ENCODE data around the gene UBXN4.
"Not testable (repeated sequence)": the region's sequence is repeated elsewhere in the genome, so short reads cannot be mapped to it uniquely, and the experiment has no call there.

Gene UBXN4

GRCh38 chr2:135803278-135803677 lies 61.6 kb downstream of the UBXN4 start:
- DNase-seq (ENCODE audit: low spot score), result no peak

DNA sequence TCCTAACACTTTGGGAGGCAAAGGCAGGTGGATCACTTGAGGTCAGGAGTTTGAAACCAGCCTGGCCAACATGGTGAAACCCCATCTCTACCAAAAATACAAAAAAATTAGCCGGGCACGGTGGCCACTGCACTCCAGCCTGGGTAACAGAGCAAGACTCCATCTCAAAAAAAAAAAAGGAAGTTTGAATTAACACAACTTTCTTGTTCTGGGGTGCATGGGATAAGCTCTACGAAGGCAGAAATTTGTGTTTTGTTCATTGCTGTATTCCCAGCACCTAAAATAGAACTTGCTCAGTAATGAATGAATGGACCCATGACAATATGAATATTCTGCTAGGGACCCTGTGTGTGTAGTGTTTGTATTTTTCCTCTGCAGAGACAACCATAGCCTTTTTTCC lies 66.2 kb downstream of the UBXN4 start:
- DNase-seq (ENCODE audit: low spot score), result not testable (repeated sequence)

GRCh38 chr2:135812907-135813511 lies 71.4 kb downstream of the UBXN4 start:
- DNase-seq (ENCODE audit: low spot score), result no peak

DNA sequence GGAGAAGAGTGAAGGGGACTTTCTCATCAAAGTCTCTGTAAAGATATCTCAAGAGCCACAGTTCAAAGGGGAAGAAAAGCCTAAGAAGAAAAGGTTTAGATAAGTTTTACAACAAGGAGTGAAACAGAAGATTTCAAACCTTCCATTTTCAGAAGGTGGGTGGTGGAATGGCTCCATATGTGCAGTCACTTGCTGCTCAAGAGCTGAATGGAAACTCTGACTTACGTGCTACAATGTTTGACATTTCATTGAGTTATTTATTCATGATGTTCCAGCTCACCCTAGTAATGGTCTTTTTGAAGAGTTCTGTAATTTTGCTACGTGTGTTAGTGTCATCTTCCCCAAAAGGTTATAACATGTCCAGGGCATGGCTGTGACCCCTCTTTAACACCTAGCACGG lies 73.6 kb downstream of the UBXN4 start:
- no peak for DNase-seq (ENCODE audit: low spot score)

DNA sequence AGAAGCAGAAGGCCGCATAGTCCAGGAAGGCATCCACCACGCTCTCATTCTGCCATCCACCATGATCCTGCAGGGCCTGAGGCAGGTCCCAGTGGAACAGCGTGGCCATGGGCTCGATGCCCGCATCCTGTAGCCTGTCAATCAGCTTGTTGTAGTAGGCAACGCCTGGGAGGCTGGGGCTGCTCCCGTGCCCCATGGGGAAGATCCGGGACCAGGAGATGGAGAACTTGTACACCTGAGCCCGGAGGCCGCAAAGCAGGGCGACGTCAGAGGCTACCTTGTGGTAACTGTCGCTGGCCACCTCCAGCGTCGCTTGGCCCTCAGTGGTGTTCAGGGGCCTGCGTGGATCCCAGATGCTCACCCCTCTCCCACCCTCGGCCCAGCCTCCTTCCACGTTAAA lies 75.8 kb downstream of the UBXN4 start:
- no peak for DNase-seq (ENCODE audit: low spot score)

DNA sequence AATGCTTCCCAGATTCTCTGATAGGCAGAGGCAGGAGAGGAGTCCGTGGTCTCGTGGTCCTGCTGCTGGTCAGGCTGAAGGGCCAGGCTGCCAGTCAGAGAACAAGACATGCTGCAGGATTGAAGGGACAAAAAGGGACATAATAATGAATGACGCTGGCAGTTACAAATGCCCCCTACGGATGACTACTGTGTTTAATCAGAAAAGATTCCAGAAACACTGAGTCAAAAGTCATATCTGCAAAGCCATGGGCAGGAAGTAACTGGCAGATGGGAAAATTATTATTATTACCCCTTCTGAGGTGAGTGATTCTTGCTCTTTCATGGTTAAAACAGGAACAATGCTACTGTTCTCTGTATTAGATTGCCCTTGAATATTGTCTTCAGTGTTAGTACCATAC lies 76.3 kb downstream of the UBXN4 start:
- DNase-seq (ENCODE audit: low spot score), result no peak

GRCh38 chr2:135818937-135819610 lies 77.4 kb downstream of the UBXN4 start:
- DNase-seq (ENCODE audit: low spot score), result peak; percentile 22

DNA sequence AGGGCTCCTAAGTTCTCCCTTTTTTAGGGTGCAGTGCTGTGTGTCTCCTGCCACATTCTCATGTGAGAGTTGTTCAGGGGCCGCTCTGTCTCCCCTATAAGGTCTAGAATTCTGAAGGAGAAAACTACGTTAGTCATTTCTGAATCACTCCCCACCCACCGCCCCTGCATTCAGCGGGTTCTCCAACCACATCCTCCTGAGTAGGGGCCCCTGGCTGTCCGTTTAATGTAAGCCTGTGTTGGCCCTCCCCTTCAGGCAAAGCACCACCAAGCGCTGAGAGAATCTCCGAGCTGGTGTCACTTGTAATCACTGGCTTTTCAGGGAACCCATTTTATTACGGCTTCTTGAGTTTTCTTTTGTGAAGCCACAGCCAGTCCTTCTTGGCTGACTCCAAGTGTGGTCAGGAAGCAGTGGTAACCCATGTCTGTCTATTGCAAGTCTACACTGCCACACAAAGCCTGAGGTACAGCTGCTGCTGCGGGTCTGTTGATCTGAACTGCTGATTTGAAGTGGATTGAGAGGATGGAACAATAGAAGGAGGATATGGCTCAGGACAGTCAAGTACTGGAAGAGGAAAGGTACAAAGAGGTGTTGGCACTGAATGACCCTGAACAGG lies 78.5 kb downstream of the UBXN4 start:
- no peak for DNase-seq (ENCODE audit: low spot score)

- no peak for DNase-seq (ENCODE audit: low spot score)
Measured at GRCh38 chr2:135821190-135821589, 79.5 kb downstream of the UBXN4 start.

DNA sequence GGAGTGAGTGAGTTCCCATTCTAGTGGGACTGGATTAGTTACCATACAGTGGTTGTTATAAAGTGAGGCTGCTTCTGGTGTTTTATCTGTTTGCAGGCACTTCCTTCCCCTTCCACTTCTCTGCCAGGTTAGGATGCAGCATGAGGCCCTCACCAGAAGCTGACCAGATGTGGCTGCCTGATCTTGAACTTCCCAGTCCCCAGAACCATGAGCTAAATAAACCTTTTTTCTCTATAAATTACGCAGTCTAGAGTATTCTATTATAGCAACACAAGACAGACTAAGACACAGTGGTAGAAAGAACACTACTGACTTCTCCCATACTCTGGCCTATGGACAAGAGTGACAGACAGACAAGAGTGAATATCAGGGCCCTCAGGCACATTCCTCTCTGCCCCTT lies 81.2 kb downstream of the UBXN4 start:
- DNase-seq (ENCODE audit: low spot score), result no peak

- no peak for DNase-seq (ENCODE audit: low spot score)
Measured at GRCh38 chr2:135825131-135825530, 83.5 kb downstream of the UBXN4 start.

GRCh38 chr2:135825550-135826176 lies 84.0 kb downstream of the UBXN4 start:
- DNase-seq (ENCODE audit: low spot score), result no peak

- DNase-seq (ENCODE audit: low spot score), result no peak
Measured at GRCh38 chr2:135826544-135826943, 84.9 kb downstream of the UBXN4 start.

- no peak for DNase-seq (ENCODE audit: low spot score)
Measured at GRCh38 chr2:135829378-135830135, 87.9 kb downstream of the UBXN4 start.

DNA sequence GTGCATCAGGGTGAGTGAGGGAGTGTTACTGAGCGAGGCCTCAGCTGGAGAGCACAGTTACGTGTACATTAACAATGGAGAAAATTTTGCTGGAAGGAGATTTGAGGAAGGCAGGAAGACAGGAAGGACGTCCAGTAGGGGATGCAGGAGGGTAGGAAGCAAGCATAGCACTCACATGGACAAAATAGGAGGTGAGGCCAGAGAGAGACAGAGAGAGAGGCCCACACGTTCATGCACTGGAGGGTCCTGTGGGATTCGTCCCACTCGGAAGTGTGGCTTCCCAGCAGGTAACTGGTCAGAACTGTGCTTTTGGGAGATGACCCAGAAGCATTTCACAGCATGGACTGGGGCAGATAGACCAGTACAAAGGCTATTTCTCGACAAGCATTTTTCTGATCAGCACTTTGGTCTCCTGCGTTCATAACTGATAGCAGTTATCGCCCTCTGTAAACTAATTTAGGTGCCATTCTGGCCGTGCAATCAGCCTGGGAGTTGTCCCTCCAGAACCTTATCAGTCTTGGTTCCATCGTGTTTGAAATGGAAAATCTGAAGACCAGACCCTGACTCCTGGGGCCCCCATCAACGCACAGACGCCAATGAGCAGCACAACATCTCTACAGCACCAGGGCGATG lies 89.6 kb downstream of the UBXN4 start:
- DNase-seq (ENCODE audit: low spot score), result no peak

- no peak for DNase-seq (ENCODE audit: low spot score)
Measured at GRCh38 chr2:135832891-135833290, 91.2 kb downstream of the UBXN4 start.

All from NAMALWA (cell line).